ENCODE data around the gene UBE4B.

- no peak for TF ChIP-seq POLR2A (IDR thresholded peaks at IDR 0.05)
- TF ChIP-seq, protein P1, sequence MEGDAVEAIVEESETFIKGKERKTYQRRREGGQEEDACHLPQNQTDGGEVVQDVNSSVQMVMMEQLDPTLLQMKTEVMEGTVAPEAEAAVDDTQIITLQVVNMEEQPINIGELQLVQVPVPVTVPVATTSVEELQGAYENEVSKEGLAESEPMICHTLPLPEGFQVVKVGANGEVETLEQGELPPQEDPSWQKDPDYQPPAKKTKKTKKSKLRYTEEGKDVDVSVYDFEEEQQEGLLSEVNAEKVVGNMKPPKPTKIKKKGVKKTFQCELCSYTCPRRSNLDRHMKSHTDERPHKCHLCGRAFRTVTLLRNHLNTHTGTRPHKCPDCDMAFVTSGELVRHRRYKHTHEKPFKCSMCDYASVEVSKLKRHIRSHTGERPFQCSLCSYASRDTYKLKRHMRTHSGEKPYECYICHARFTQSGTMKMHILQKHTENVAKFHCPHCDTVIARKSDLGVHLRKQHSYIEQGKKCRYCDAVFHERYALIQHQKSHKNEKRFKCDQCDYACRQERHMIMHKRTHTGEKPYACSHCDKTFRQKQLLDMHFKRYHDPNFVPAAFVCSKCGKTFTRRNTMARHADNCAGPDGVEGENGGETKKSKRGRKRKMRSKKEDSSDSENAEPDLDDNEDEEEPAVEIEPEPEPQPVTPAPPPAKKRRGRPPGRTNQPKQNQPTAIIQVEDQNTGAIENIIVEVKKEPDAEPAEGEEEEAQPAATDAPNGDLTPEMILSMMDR (IDR thresholded peaks at IDR 0.05): no peak
These were observed 13.8 kb downstream of the UBE4B start for GRCh38 chr1:10046356-10047085.
